SK-MEL-5 (cell line): ENCODE results near the gene AGBL1. TPM values are rescaled to one million over a fixed set of nuclear protein-coding genes. Genes with fewer than 3 reads are reported as not detected.

ENCODE experiments used
- DNase-seq: peaks from one replicate; pipeline ENCODE4 v3.0.0-alpha.2; 2016; ENCODE audit warnings: low read depth, low spot score
- in situ Hi-C: cut with HindIII; loops from 2 replicates; pipeline ENCODE4 v1.10.0; 2016; ENCODE audit warnings: low sequenced_read_pairs, high pct_unique_total_duplicates, low pct_unique_long_range_greater_than_20kb
- total RNA-seq: library from RNA; depleted of rRNA; stranded (reverse); fragments of >200 nt; shearing (Covaris generic); gene quantifications from 2 replicates; pipeline ENCODE4 v1.2.3, GENCODE V29; 2014

Gene AGBL1
- total RNA-seq, 1 experiment from 2014 or later: not detected

- in situ Hi-C loops: no loop called here
- no peak for DNase-seq
Measured at GRCh38 chr15:86903642-86904421, 824.2 kb downstream of the AGBL1 start.

- DNase-seq: no peak
- in situ Hi-C loops: no loop called here
Measured at GRCh38 chr15:86905625-86906256, 826.1 kb downstream of the AGBL1 start.

GRCh38 chr15:86906376-86906775 is 826.7 kb downstream of the AGBL1 start:
- in situ Hi-C loops: no loop called here
- no peak for DNase-seq

- in situ Hi-C loops: no loop called here
- no peak for DNase-seq
Measured at GRCh38 chr15:86911022-86911421, 831.4 kb downstream of the AGBL1 start.

GRCh38 chr15:86912661-86913060 is 833.0 kb downstream of the AGBL1 start:
- in situ Hi-C loops: no loop called here
- DNase-seq: no peak

- peak; percentile 78 for DNase-seq
- in situ Hi-C loops: no loop called here
Measured at GRCh38 chr15:86915811-86916331, 836.2 kb downstream of the AGBL1 start.

GRCh38 chr15:86916671-86917360 is 837.1 kb downstream of the AGBL1 start:
- in situ Hi-C loops: no loop called here
- DNase-seq: peak; percentile 78

GRCh38 chr15:86917361-86917671 is 837.6 kb downstream of the AGBL1 start:
- in situ Hi-C loops: no loop called here
- DNase-seq: no peak

GRCh38 chr15:86919581-86919980 is 839.9 kb downstream of the AGBL1 start:
- DNase-seq: no peak
- in situ Hi-C loops: no loop called here

GRCh38 chr15:86929461-86929860 is 849.8 kb downstream of the AGBL1 start:
- in situ Hi-C loops: no loop called here
- no peak for DNase-seq

GRCh38 chr15:86932456-86932855 is 852.8 kb downstream of the AGBL1 start:
- in situ Hi-C loops: no loop called here
- no peak for DNase-seq

GRCh38 chr15:86935841-86936240 is 856.2 kb downstream of the AGBL1 start:
- in situ Hi-C loops: no loop called here
- no peak for DNase-seq

- DNase-seq: no peak
- in situ Hi-C loops: no loop called here
Measured at GRCh38 chr15:86942285-86942684, 862.6 kb downstream of the AGBL1 start.

- no peak for DNase-seq
- in situ Hi-C loops: no loop called here
Measured at GRCh38 chr15:86948719-86949118, 869.0 kb downstream of the AGBL1 start.

GRCh38 chr15:86959254-86959653 is 879.6 kb downstream of the AGBL1 start:
- DNase-seq: no peak
- in situ Hi-C loops: no loop called here

- no peak for DNase-seq
- in situ Hi-C loops: no loop called here
Measured at GRCh38 chr15:86961669-86962068, 882.0 kb downstream of the AGBL1 start.

GRCh38 chr15:86964271-86964670 is 884.6 kb downstream of the AGBL1 start:
- in situ Hi-C loops: no loop called here
- no peak for DNase-seq

GRCh38 chr15:86968244-86968643 is 888.6 kb downstream of the AGBL1 start:
- in situ Hi-C loops: no loop called here
- DNase-seq: no peak

- no peak for DNase-seq
- in situ Hi-C loops: no loop called here
Measured at GRCh38 chr15:86969364-86969763, 889.7 kb downstream of the AGBL1 start.
